Tibial nerve (tissue), 4 donors: ENCODE results near the gene AP5Z1.

Experiments
- EP300 ChIP-seq, 2 donors: sonication (generic); formaldehyde crosslinking; IDR thresholded peaks; one replicate each; pipeline ENCODE4 v1.6.1; 2017; ENCODE audit warnings: antibody characterized with exemption in 2 of 2, mild to moderate bottlenecking in 1 of 2
- TF ChIP-seq, protein P1 (sequence below), 5 experiments: fragments of 200-600 bp in 3 of 5; fragments of 450-650 bp in 2 of 5; sonication (generic) in 3 of 5; IDR thresholded peaks; one replicate each; pipeline ENCODE4 v1.5.1; 2016 to 2019; ENCODE audit warnings: antibody characterized with exemption in 5 of 5, mild to moderate bottlenecking in 3 of 5, moderate library complexity in 2 of 5

DNA sequence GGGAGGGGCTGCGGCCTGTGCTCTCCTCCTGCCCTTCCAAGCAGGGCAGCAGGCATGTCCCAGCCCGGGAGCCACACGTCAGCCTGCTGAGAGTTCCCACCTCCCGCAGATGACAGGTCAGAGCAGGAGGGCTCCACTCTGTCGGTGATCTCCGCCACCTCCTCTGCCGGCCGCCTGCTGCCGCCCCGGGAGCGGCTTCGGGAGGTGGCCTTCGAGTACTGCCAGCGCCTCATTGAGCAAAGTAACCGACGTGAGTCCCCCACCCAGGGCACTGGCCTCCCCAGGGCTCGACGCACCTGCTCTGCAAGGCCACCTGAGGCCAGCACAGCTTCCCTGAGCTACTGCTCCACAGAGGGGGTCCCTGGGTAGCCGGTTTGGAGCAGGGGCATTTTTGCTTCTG, 9.4 kb downstream of the AP5Z1 start:
- TF ChIP-seq, protein P1, sequence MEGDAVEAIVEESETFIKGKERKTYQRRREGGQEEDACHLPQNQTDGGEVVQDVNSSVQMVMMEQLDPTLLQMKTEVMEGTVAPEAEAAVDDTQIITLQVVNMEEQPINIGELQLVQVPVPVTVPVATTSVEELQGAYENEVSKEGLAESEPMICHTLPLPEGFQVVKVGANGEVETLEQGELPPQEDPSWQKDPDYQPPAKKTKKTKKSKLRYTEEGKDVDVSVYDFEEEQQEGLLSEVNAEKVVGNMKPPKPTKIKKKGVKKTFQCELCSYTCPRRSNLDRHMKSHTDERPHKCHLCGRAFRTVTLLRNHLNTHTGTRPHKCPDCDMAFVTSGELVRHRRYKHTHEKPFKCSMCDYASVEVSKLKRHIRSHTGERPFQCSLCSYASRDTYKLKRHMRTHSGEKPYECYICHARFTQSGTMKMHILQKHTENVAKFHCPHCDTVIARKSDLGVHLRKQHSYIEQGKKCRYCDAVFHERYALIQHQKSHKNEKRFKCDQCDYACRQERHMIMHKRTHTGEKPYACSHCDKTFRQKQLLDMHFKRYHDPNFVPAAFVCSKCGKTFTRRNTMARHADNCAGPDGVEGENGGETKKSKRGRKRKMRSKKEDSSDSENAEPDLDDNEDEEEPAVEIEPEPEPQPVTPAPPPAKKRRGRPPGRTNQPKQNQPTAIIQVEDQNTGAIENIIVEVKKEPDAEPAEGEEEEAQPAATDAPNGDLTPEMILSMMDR (IDR thresholded peaks at IDR 0.05), result no peak
- TF ChIP-seq EP300 (IDR thresholded peaks at IDR 0.05), result no peak
